Neural cell (in vitro differentiated cells): ENCODE measurements around the gene EPC2. TPM values are rescaled to one million over a fixed set of nuclear protein-coding genes. Genes with fewer than 3 reads are reported as not detected.

Experiments used
- H2AFZ ChIP-seq: fragments of 200-600, 300-800 bp; sonication (generic), shearing (Covaris generic); 2 replicates; pipeline ENCODE4 v1.6.0; 2014; ENCODE audit warnings: low read depth, mild to moderate bottlenecking, antibody characterized with exemption, low read length, moderate library complexity
- H3F3A ChIP-seq: fragments of 200-600 bp; shearing (Covaris generic); 2 replicates; pipeline ENCODE4 v1.6.1; 2016; ENCODE audit warnings: mild to moderate bottlenecking, moderate library complexity, mixed read lengths, antibody characterized with exemption, low read length; ENCODE audit not compliant: insufficient read depth, poor library complexity, severe bottlenecking
- H3K27ac ChIP-seq: fragments of 200-600, 300-800 bp; sonication (generic), shearing (Covaris generic); 2 replicates; pipeline ENCODE4 v1.5.1; 2014; ENCODE audit warnings: mild to moderate bottlenecking, low read length, moderate library complexity
- H3K27me3 ChIP-seq: fragments of 300-800, 200-600 bp; sonication (generic), shearing (Covaris generic); 2 replicates; pipeline ENCODE4 v1.6.0; 2014; ENCODE audit warnings: mild to moderate bottlenecking, low read depth, low read length, moderate library complexity; ENCODE audit not compliant: insufficient read depth
- H3K36me3 ChIP-seq: fragments of 300-800, 200-600 bp; sonication (generic), shearing (Covaris generic); 2 replicates; pipeline ENCODE4 v1.5.1; 2014; ENCODE audit warnings: mild to moderate bottlenecking, antibody characterized with exemption, low read length, moderate library complexity; ENCODE audit not compliant: insufficient read depth
- H3K4me2 ChIP-seq: fragments of 300-800, 200-600 bp; sonication (generic), shearing (Covaris generic); 2 replicates; pipeline ENCODE4 v1.6.0; 2014; ENCODE audit warnings: mild to moderate bottlenecking, low read length
- H3K4me3 ChIP-seq: fragments of 300-800, 200-600 bp; sonication (generic), shearing (Covaris generic); 2 replicates; pipeline ENCODE4 v1.5.1; 2014; ENCODE audit warnings: mild to moderate bottlenecking, low read length, moderate library complexity
- H3K79me2 ChIP-seq: fragments of 200-600 bp; shearing (Covaris generic); replicated peaks from 2 replicates; pipeline ENCODE4 v1.6.0; 2014; ENCODE audit warnings: mild to moderate bottlenecking, low read length, moderate library complexity; ENCODE audit not compliant: insufficient read depth
- H3K9ac ChIP-seq: fragments of 300-800, 200-600 bp; sonication (generic), shearing (Covaris generic); 2 replicates; pipeline ENCODE4 v1.6.1; 2016; ENCODE audit warnings: mild to moderate bottlenecking, low read length, mixed read lengths
- H3K9me2 ChIP-seq: fragments of 200-600 bp; shearing (Covaris generic); 2 replicates; pipeline ENCODE4 v1.6.1; 2016; ENCODE audit warnings: mild to moderate bottlenecking, low read length, mixed read lengths; ENCODE audit not compliant: insufficient read depth
- H3K9me3 ChIP-seq: fragments of 200-600, 300-800 bp; sonication (generic), shearing (Covaris generic); 2 replicates; pipeline ENCODE4 v1.6.1; 2016; ENCODE audit warnings: mild to moderate bottlenecking, mixed run types, low read length, moderate library complexity, mixed read lengths
- H4K20me1 ChIP-seq: fragments of 200-600 bp; shearing (Covaris generic); 2 replicates; pipeline ENCODE4 v1.6.1; 2016; ENCODE audit warnings: mild to moderate bottlenecking, mixed run types; ENCODE audit not compliant: insufficient read depth
- EP300 ChIP-seq: fragments of 450-650 bp; conservative IDR thresholded peaks from 2 replicates; pipeline ENCODE4 v1.6.1; 2014; ENCODE audit warnings: antibody characterized with exemption, mild to moderate bottlenecking, moderate library complexity; ENCODE audit not compliant: poor library complexity, severe bottlenecking
- EZH2 ChIP-seq: fragments of 200-600, 300-800 bp; shearing (Covaris generic), sonication (generic); IDR thresholded peaks from 2 replicates; pipeline ENCODE4 v1.6.1; 2014; ENCODE audit warnings: antibody characterized with exemption, low read length, borderline replicate concordance, mild to moderate bottlenecking; ENCODE audit not compliant: insufficient read depth, poor library complexity, severe bottlenecking
- MXI1 ChIP-seq: fragments of 450-650 bp; conservative IDR thresholded peaks from 2 replicates; pipeline ENCODE4 v1.6.1; 2014; ENCODE audit warnings: antibody characterized with exemption, mild to moderate bottlenecking; ENCODE audit not compliant: poor library complexity, severe bottlenecking
- POLR2AphosphoS5 ChIP-seq: IDR thresholded peaks from 2 replicates; pipeline ENCODE4 v1.6.1; 2012
- RAD21 ChIP-seq: fragments of 450-650 bp; conservative IDR thresholded peaks from 2 replicates; pipeline ENCODE4 v1.6.1; 2014; ENCODE audit warnings: antibody characterized with exemption, mild to moderate bottlenecking, moderate library complexity
- REST ChIP-seq: IDR thresholded peaks from 2 replicates; pipeline ENCODE4 v1.6.1; 2012; ENCODE audit warnings: borderline replicate concordance
- SMC3 ChIP-seq: fragments of 450-650 bp; conservative IDR thresholded peaks from 2 replicates; pipeline ENCODE4 v1.6.1; 2014; ENCODE audit warnings: antibody characterized with exemption, mild to moderate bottlenecking, moderate library complexity; ENCODE audit not compliant: poor library complexity
- TAF1 ChIP-seq: IDR thresholded peaks from 2 replicates; pipeline ENCODE4 v1.6.1; 2012; ENCODE audit warnings: low read depth
- polyA plus RNA-seq: library from polyadenylated mRNA; depleted of rRNA; stranded (reverse); fragments of >200 nt; gene quantifications from 2 replicates; pipeline ENCODE4 v1.2.3, GENCODE V29; 2014
- TF ChIP-seq, protein P1 (sequence below): fragments of 450-650 bp; IDR thresholded peaks from 2 replicates; pipeline ENCODE4 v1.5.1; 2014; ENCODE audit warnings: antibody characterized with exemption, mild to moderate bottlenecking, moderate library complexity; ENCODE audit not compliant: poor library complexity, severe bottlenecking

The EPC2 gene
- polyA plus RNA-seq, 1 donor from 2014 or later: 43.9 TPM

GRCh38 chr2:148640767-148641166 lies 3.8 kb upstream of the EPC2 start:
- TF ChIP-seq MXI1 (no peak), TAF1 (no peak), SMC3 (peak; percentile 77), REST (no peak), EZH2 (no peak), POLR2AphosphoS5 (no peak), EP300 (no peak), RAD21 (peak; percentile 75)
- TF ChIP-seq, protein P1, sequence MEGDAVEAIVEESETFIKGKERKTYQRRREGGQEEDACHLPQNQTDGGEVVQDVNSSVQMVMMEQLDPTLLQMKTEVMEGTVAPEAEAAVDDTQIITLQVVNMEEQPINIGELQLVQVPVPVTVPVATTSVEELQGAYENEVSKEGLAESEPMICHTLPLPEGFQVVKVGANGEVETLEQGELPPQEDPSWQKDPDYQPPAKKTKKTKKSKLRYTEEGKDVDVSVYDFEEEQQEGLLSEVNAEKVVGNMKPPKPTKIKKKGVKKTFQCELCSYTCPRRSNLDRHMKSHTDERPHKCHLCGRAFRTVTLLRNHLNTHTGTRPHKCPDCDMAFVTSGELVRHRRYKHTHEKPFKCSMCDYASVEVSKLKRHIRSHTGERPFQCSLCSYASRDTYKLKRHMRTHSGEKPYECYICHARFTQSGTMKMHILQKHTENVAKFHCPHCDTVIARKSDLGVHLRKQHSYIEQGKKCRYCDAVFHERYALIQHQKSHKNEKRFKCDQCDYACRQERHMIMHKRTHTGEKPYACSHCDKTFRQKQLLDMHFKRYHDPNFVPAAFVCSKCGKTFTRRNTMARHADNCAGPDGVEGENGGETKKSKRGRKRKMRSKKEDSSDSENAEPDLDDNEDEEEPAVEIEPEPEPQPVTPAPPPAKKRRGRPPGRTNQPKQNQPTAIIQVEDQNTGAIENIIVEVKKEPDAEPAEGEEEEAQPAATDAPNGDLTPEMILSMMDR: peak; percentile 68
- no peak overlapping the region for H2AFZ ChIP-seq
- peaks cover 4% of the 10 kb centered on the region for H3F3A ChIP-seq
- peaks cover 3% of the 10 kb centered on the region for H4K20me1 ChIP-seq
- H3K4me3 ChIP-seq: no peak overlapping the region
- H3K9ac ChIP-seq: no peak overlapping the region
- H3K36me3 ChIP-seq: no peaks in the 10 kb centered on the region
- no peak overlapping the region for H3K27ac ChIP-seq
- H3K27me3 ChIP-seq: peaks cover 4% of the 10 kb centered on the region
- no peaks in the 10 kb centered on the region for H3K9me2 ChIP-seq
- H3K9me3 ChIP-seq: no peaks in the 10 kb centered on the region
- no peak overlapping the region for H3K4me2 ChIP-seq
- peaks cover 5% of the 10 kb centered on the region for H3K79me2 ChIP-seq

GRCh38 chr2:148642112-148642744 lies 2.3 kb upstream of the EPC2 start:
- H3F3A ChIP-seq: peaks cover 4% of the 10 kb centered on the region
- no peak overlapping the region for H3K9ac ChIP-seq
- peaks cover 17% of the 10 kb centered on the region for H3K79me2 ChIP-seq
- no peaks in the 10 kb centered on the region for H3K9me2 ChIP-seq
- H4K20me1 ChIP-seq: peaks cover 3% of the 10 kb centered on the region
- H3K9me3 ChIP-seq: no peaks in the 10 kb centered on the region
- H3K36me3 ChIP-seq: no peaks in the 10 kb centered on the region
- no peak overlapping the region for H2AFZ ChIP-seq
- peaks cover 4% of the 10 kb centered on the region for H3K27me3 ChIP-seq
- H3K27ac ChIP-seq: no peak overlapping the region
- no peak overlapping the region for H3K4me3 ChIP-seq
- no peak overlapping the region for H3K4me2 ChIP-seq
- TF ChIP-seq MXI1 (no peak), RAD21 (no peak), SMC3 (no peak)
